HCT116 (cell line): ENCODE data around the gene CAMKK1. TPM values are rescaled to one million over a fixed set of nuclear protein-coding genes. Genes with fewer than 3 reads are reported as not detected.

Source experiments
- ATAC-seq: fragments of 200-7000 bp; cut with Tn5 transposase; 2 replicates; pipeline ENCODE4 v1.9.1; 2020; ENCODE audit warnings: mild to moderate bottlenecking, moderate library complexity
- BruUV-seq: library from RNA; stranded (reverse); fragments of 400-500 nt; replicated peaks from 2 replicates; lab custom pipeline; 2021; lab: Mats Ljungman, UMichigan
- CTCF ChIA-PET: fragments of 300-600 bp; sonication (Branson Sonifier 250); formaldehyde crosslinking; loops from one replicate; lab custom pipeline; 2021; ENCODE audit warnings: antibody characterized with exemption; lab: Charles Lee
- POLR2A ChIA-PET: fragments of 300-600, 350-600 bp; sonication (Branson Sonifier 250); formaldehyde crosslinking; loops from one replicate; lab custom pipeline; 2021; ENCODE audit warnings: antibody characterized with exemption; lab: Charles Lee
- RAD21 ChIA-PET, 2 experiments: fragments of 300-600 bp; sonication (Branson Sonifier 250); formaldehyde crosslinking; loops; one replicate each; lab custom pipeline; 2023; ENCODE audit warnings: low total read pairs in 2 of 2; ENCODE audit not compliant: uncharacterized antibody in 2 of 2, unreplicated experiment in 2 of 2, low non-redundant PET in 1 of 2; lab: Charles Lee
- DNase-seq: peaks from one replicate; pipeline ENCODE4 v3.0.0-alpha.2; 2010; ENCODE audit warnings: low read depth, low spot score
- H2AFZ ChIP-seq: fragments of 200-600 bp; shearing (Covaris generic), sonication (generic); 2 replicates; pipeline ENCODE4 v1.6.1; 2017; ENCODE audit warnings: low read depth, mixed run types, mixed read lengths, antibody characterized with exemption, low read length; ENCODE audit not compliant: poor library complexity, severe bottlenecking
- H3K27ac ChIP-seq: 2 replicates; pipeline ENCODE4 v1.5.1; 2012; ENCODE audit warnings: low read depth, low read length
- H3K27me3 ChIP-seq: fragments of 200-600 bp; sonication (generic); 2 replicates; pipeline ENCODE4 v1.6.1; 2016; ENCODE audit warnings: mixed run types, low read length, mixed read lengths; ENCODE audit not compliant: insufficient read depth
- H3K36me3 ChIP-seq, 2 experiments: fragments of 200-500 bp in 1 of 2; fragments of 200-600 bp in 1 of 2; sonication (Bioruptor generic) in 1 of 2; sonication (generic) in 1 of 2; 2 replicates each; pipeline versions ENCODE4 v1.5.1 to v1.6.1; 2014 to 2016; ENCODE audit warnings: low read length in 2 of 2, inconsistent platforms in 1 of 2, mixed read lengths in 1 of 2, mixed run types in 1 of 2; ENCODE audit not compliant: insufficient read depth in 2 of 2, control insufficient read depth in 1 of 2
- H3K4me1 ChIP-seq, 2 experiments: fragments of 200-600 bp in 1 of 2; sonication (generic) in 1 of 2; 2 replicates each; pipeline versions ENCODE4 v1.5.1 to v1.6.1; 2012 to 2017; ENCODE audit warnings: low read length in 2 of 2, inconsistent platforms in 1 of 2, mild to moderate bottlenecking in 1 of 2, mixed read lengths in 1 of 2, mixed run types in 1 of 2, moderate library complexity in 1 of 2; ENCODE audit not compliant: insufficient read depth in 2 of 2, control insufficient read depth in 1 of 2
- H3K4me2 ChIP-seq: fragments of 200-600 bp; sonication (generic); 2 replicates; pipeline ENCODE4 v1.6.1; 2017; ENCODE audit warnings: mixed run types, low read length, mixed read lengths
- H3K4me3 ChIP-seq, 2 experiments: fragments of 200-600 bp in 1 of 2; sonication (generic) in 1 of 2; replicated peaks in 1 of 2; 2 replicates each; pipeline ENCODE4 v1.5.1; 2011 to 2016; ENCODE audit warnings: low read length in 2 of 2, control low read depth in 1 of 2, low read depth in 1 of 2, mild to moderate bottlenecking in 1 of 2, mixed read lengths in 1 of 2, mixed run types in 1 of 2
- H3K79me2 ChIP-seq: fragments of 200-600 bp; sonication (generic); 2 replicates; pipeline ENCODE4 v1.6.1; 2017; ENCODE audit warnings: mild to moderate bottlenecking, mixed run types, low read length, moderate library complexity, mixed read lengths; ENCODE audit not compliant: insufficient read depth
- H3K9ac ChIP-seq: fragments of 200-600 bp; sonication (generic); 2 replicates; pipeline ENCODE4 v1.6.1; 2016; ENCODE audit warnings: low read length, mixed read lengths
- H3K9me2 ChIP-seq: fragments of 200-600 bp; sonication (generic), shearing (Covaris generic); 2 replicates; pipeline ENCODE4 v1.6.1; 2017; ENCODE audit warnings: mixed run types, mild to moderate bottlenecking, moderate library complexity; ENCODE audit not compliant: insufficient read depth
- H3K9me3 ChIP-seq, 2 experiments: fragments of 200-500 bp in 1 of 2; fragments of 200-600 bp in 1 of 2; sonication (Bioruptor generic) in 1 of 2; sonication (generic) in 1 of 2; 2 replicates each; pipeline ENCODE4 v1.6.1; 2014 to 2017; ENCODE audit warnings: low read length in 2 of 2, mixed read lengths in 2 of 2, inconsistent platforms in 1 of 2, low read depth in 1 of 2, mild to moderate bottlenecking in 1 of 2, mixed run types in 1 of 2, moderate library complexity in 1 of 2; ENCODE audit not compliant: control insufficient read depth in 1 of 2, insufficient read depth in 1 of 2
- H4K20me1 ChIP-seq: fragments of 200-600 bp; sonication (generic), shearing (Covaris generic); 2 replicates; pipeline ENCODE4 v1.6.1; 2017; ENCODE audit warnings: mixed run types, mild to moderate bottlenecking, moderate library complexity; ENCODE audit not compliant: insufficient read depth
- CBX3 ChIP-seq: IDR thresholded peaks from 2 replicates; pipeline ENCODE4 v1.6.1; 2012; ENCODE audit warnings: low read depth
- CEBPB ChIP-seq: IDR thresholded peaks from 2 replicates; pipeline ENCODE4 v1.6.1; 2012; ENCODE audit warnings: low read depth
- EGR1 ChIP-seq: IDR thresholded peaks from 2 replicates; pipeline ENCODE4 v1.6.1; 2012; ENCODE audit warnings: low read depth
- ELF1 ChIP-seq: IDR thresholded peaks from 2 replicates; pipeline ENCODE4 v1.6.1; 2012; ENCODE audit warnings: low read depth, borderline replicate concordance
- EZH2 ChIP-seq: fragments of 200-600 bp; sonication (generic); IDR thresholded peaks from 2 replicates; pipeline ENCODE4 v1.6.1; 2017; ENCODE audit warnings: antibody characterized with exemption, mixed run types
- EZH2phosphoT487 ChIP-seq: fragments of 200-600 bp; IDR thresholded peaks from 2 replicates; pipeline ENCODE4 v1.6.1; 2018; ENCODE audit warnings: antibody characterized with exemption, borderline replicate concordance
- FOSL1 ChIP-seq: IDR thresholded peaks from 2 replicates; pipeline ENCODE4 v1.6.1; 2012; ENCODE audit warnings: low read depth
- JUND ChIP-seq: IDR thresholded peaks from 2 replicates; pipeline ENCODE4 v1.6.1; 2012
- POLR2A ChIP-seq: IDR thresholded peaks from 2 replicates; pipeline ENCODE4 v1.7.0; 2011; ENCODE audit warnings: borderline replicate concordance; ENCODE audit not compliant: insufficient read depth, insufficient read length; ENCODE audit errors: extremely low read depth
- POLR2AphosphoS5 ChIP-seq: IDR thresholded peaks from 2 replicates; pipeline ENCODE4 v1.6.1; 2011; ENCODE audit warnings: mild to moderate bottlenecking, low read depth, low read length, moderate library complexity
- RAD21 ChIP-seq: IDR thresholded peaks from 2 replicates; pipeline ENCODE4 v1.6.1; 2012; ENCODE audit warnings: low read depth, mild to moderate bottlenecking
- SIN3A ChIP-seq: IDR thresholded peaks from 2 replicates; pipeline ENCODE4 v1.6.1; 2012; ENCODE audit warnings: low read depth
- SP1 ChIP-seq: IDR thresholded peaks from 2 replicates; pipeline ENCODE4 v1.6.1; 2012; ENCODE audit warnings: low read depth
- YY1 ChIP-seq: IDR thresholded peaks from 2 replicates; pipeline ENCODE4 v1.6.1; 2011; ENCODE audit warnings: low read length, low read depth, moderate library complexity, mild to moderate bottlenecking; ENCODE audit not compliant: insufficient replicate concordance; ENCODE audit errors: extremely low read depth
- ZBTB33 ChIP-seq: IDR thresholded peaks from 2 replicates; pipeline ENCODE4 v1.6.1; 2011; ENCODE audit warnings: mild to moderate bottlenecking, low read length, moderate library complexity; ENCODE audit not compliant: insufficient replicate concordance; ENCODE audit errors: extremely low read depth
- ZFX ChIP-seq: fragments of 450-650 bp; IDR thresholded peaks from 2 replicates; pipeline ENCODE4 v1.6.1; 2017
- ZNF274 ChIP-seq: fragments of 200-500 bp; sonication (Bioruptor generic); IDR thresholded peaks from 2 replicates; pipeline ENCODE4 v1.6.1; 2014; ENCODE audit warnings: mild to moderate bottlenecking, low read depth, low read length, inconsistent platforms
- intact Hi-C: fragments of 100-400 bp; cut with micrococcal nuclease; formaldehyde crosslinking; loops from 2 replicates; pipeline ENCODE4 v1.10.0; 2022
- total RNA-seq: library from RNA; stranded (reverse); gene quantifications from one replicate; pipeline ENCODE4 v1.2.1, GENCODE V29; 2021; ENCODE audit not compliant: unreplicated experiment
- TF ChIP-seq, protein P1 (sequence below), 3 experiments: fragments of 200-600 bp in 1 of 3; sonication (generic) in 1 of 3; IDR thresholded peaks in 2 of 3; conservative IDR thresholded peaks in 1 of 3; 2 replicates each; pipeline ENCODE4 v1.5.1; 2012 to 2017; ENCODE audit warnings: low read depth in 2 of 3, low read length in 2 of 3, antibody characterized with exemption in 1 of 3, borderline replicate concordance in 1 of 3, control low read depth in 1 of 3, mild to moderate bottlenecking in 1 of 3, mixed read lengths in 1 of 3, mixed run types in 1 of 3, moderate library complexity in 1 of 3; ENCODE audit not compliant: insufficient read depth in 1 of 3
- TF ChIP-seq, protein P2 (sequence below): IDR thresholded peaks from 2 replicates; pipeline ENCODE4 v1.6.1; 2012
- TF ChIP-seq, protein P3 (sequence below): IDR thresholded peaks from 2 replicates; pipeline ENCODE4 v1.6.1; 2012

The CAMKK1 gene
- total RNA-seq, 1 experiment from 2014 or later, result 10.6 TPM

GRCh38 chr17:3895354-3895753 is 2.5 kb upstream of the CAMKK1 start:
- no peak for DNase-seq
- Histone ChIP-seq H3K27ac (no peak overlapping the region), H3K4me3 (no peak overlapping the region), H3K79me2 (no peaks in the 10 kb centered on the region; the same call in 1 of the 2 replicates), H3K4me1 (peaks cover 30 to 43% of the 10 kb centered on the region in 2 experiments), H2AFZ (no peak overlapping the region), H3K9ac (no peak overlapping the region), H3K27me3 (no peaks in the 10 kb centered on the region), H3K4me2 (no peak overlapping the region), H3K9me2 (no peaks in the 10 kb centered on the region), H3K36me3 (no peaks in the 10 kb centered on the region), H3K9me3 (no peaks in the 10 kb centered on the region), H4K20me1 (no peaks in the 10 kb centered on the region)
- ATAC-seq, result no peak
- ChIA-PET CTCF (interaction anchor here (0.7 to 1.4 kb wide), 3 partner anchors 10 to 439 kb away, joined by 3 to 8 read pairs (median 5); no protein-coding TSS in a partner anchor), POLR2A (no interaction called here), RAD21 (no interaction called here)
- BruUV-seq, result no TSS peak
- TF ChIP-seq EZH2, result no peak
- TF ChIP-seq FOSL1, result no peak
- TF ChIP-seq ZNF274, result no peak
- no peak for TF ChIP-seq JUND
- TF ChIP-seq, protein P1, sequence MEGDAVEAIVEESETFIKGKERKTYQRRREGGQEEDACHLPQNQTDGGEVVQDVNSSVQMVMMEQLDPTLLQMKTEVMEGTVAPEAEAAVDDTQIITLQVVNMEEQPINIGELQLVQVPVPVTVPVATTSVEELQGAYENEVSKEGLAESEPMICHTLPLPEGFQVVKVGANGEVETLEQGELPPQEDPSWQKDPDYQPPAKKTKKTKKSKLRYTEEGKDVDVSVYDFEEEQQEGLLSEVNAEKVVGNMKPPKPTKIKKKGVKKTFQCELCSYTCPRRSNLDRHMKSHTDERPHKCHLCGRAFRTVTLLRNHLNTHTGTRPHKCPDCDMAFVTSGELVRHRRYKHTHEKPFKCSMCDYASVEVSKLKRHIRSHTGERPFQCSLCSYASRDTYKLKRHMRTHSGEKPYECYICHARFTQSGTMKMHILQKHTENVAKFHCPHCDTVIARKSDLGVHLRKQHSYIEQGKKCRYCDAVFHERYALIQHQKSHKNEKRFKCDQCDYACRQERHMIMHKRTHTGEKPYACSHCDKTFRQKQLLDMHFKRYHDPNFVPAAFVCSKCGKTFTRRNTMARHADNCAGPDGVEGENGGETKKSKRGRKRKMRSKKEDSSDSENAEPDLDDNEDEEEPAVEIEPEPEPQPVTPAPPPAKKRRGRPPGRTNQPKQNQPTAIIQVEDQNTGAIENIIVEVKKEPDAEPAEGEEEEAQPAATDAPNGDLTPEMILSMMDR (IDR thresholded peaks at IDR 0.05 in 2 of 3, conservative IDR thresholded peaks at IDR 0.05 in 1 of 3; ENCODE audit: borderline replicate concordance in 1 of 3, insufficient read depth in 1 of 3, low read depth in 2 of 3, low read length in 2 of 3), result no peak
- no peak for TF ChIP-seq EGR1
- no peak for TF ChIP-seq CBX3
- no peak for TF ChIP-seq SP1
- no peak for TF ChIP-seq POLR2AphosphoS5
- TF ChIP-seq, protein P2, sequence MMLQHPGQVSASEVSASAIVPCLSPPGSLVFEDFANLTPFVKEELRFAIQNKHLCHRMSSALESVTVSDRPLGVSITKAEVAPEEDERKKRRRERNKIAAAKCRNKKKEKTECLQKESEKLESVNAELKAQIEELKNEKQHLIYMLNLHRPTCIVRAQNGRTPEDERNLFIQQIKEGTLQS, result no peak
- TF ChIP-seq, protein P3, sequence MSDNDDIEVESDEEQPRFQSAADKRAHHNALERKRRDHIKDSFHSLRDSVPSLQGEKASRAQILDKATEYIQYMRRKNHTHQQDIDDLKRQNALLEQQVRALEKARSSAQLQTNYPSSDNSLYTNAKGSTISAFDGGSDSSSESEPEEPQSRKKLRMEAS, result no peak
- no peak for TF ChIP-seq SIN3A
- no peak for TF ChIP-seq ZFX
- no peak for TF ChIP-seq CEBPB
- TF ChIP-seq EZH2phosphoT487, result no peak
- no peak for TF ChIP-seq POLR2A
- no peak for TF ChIP-seq YY1
- TF ChIP-seq RAD21, result no peak
- TF ChIP-seq ZBTB33, result no peak
- TF ChIP-seq ELF1, result no peak
- intact Hi-C loops, result no loop called here
